Transverse colon (tissue), 4 donors: ENCODE measurements around the gene NNMT.

Experiments used
- EP300 ChIP-seq: sonication (generic); formaldehyde crosslinking; IDR thresholded peaks from one replicate; pipeline ENCODE4 v1.6.1; 2017; ENCODE audit warnings: antibody characterized with exemption, low read depth
- POLR2A ChIP-seq: fragments of 450-650 bp; IDR thresholded peaks from one replicate; pipeline ENCODE4 v1.6.1; 2016; ENCODE audit warnings: antibody characterized with exemption, mild to moderate bottlenecking, moderate library complexity
- POLR2AphosphoS5 ChIP-seq, 3 donors: sonication (generic); formaldehyde crosslinking; IDR thresholded peaks; one replicate each; pipeline ENCODE4 v1.6.1; 2016; ENCODE audit warnings: antibody characterized with exemption in 3 of 3
- TF ChIP-seq, protein P1 (sequence below), 5 experiments: fragments of 200-600 bp in 3 of 5; fragments of 450-650 bp in 2 of 5; sonication (generic) in 3 of 5; IDR thresholded peaks; 1 replicate in 2 of 5; 2 replicates in 3 of 5; pipeline ENCODE4 v1.5.1; 2016 to 2017; ENCODE audit warnings: antibody characterized with exemption in 5 of 5, inconsistent platforms in 3 of 5, mild to moderate bottlenecking in 2 of 5, moderate library complexity in 1 of 5

DNA sequence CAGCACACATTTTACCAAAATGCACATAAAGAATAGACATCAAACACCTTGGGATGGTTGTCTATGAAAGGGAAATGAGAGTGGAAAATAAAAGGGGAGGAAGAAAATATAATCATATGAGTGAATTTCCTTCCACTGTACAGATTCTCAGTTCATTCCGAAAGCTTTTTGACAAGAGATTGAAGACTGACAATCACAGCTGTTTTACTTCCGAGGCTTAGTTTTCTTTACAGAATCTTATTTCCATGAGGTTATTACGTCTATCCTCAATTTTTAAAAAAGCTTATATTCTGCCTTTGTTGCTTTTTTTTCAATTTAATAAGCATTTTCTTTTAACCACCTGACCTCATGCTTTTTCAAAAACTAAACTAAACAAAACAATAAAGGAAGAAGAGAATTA is 12.8 kb upstream of the NNMT start:
- TF ChIP-seq, protein P1, sequence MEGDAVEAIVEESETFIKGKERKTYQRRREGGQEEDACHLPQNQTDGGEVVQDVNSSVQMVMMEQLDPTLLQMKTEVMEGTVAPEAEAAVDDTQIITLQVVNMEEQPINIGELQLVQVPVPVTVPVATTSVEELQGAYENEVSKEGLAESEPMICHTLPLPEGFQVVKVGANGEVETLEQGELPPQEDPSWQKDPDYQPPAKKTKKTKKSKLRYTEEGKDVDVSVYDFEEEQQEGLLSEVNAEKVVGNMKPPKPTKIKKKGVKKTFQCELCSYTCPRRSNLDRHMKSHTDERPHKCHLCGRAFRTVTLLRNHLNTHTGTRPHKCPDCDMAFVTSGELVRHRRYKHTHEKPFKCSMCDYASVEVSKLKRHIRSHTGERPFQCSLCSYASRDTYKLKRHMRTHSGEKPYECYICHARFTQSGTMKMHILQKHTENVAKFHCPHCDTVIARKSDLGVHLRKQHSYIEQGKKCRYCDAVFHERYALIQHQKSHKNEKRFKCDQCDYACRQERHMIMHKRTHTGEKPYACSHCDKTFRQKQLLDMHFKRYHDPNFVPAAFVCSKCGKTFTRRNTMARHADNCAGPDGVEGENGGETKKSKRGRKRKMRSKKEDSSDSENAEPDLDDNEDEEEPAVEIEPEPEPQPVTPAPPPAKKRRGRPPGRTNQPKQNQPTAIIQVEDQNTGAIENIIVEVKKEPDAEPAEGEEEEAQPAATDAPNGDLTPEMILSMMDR (IDR thresholded peaks at IDR 0.05), result no peak
- TF ChIP-seq EP300, result no peak
- TF ChIP-seq POLR2A, result no peak
- no peak for TF ChIP-seq POLR2AphosphoS5 (IDR thresholded peaks at IDR 0.05)
